Trophoblast cell (in vitro differentiated cells and primary cell): ENCODE data around the gene FLVCR2.
A peak's percentile ranks its signal among the peaks of the same experiment; 100 is the strongest.

Experiments
- DNase-seq, 2 donors: peaks; one replicate each; pipeline ENCODE4 v3.0.0-alpha.2; 2016
- H2AFZ ChIP-seq: 2 replicates; pipeline ENCODE4 v1.6.1; 2013; ENCODE audit warnings: low read length, moderate library complexity, mild to moderate bottlenecking; ENCODE audit not compliant: insufficient read depth, poor library complexity
- H2AK5ac ChIP-seq: 2 replicates; pipeline ENCODE4 v1.6.1; 2013; ENCODE audit warnings: mild to moderate bottlenecking, low read length
- H2BK120ac ChIP-seq: 2 replicates; pipeline ENCODE4 v1.6.1; 2013; ENCODE audit warnings: low read length, mild to moderate bottlenecking, moderate library complexity; ENCODE audit not compliant: insufficient read depth, poor library complexity
- H2BK12ac ChIP-seq: 2 replicates; pipeline ENCODE4 v1.6.1; 2013; ENCODE audit warnings: mild to moderate bottlenecking, low read length, moderate library complexity
- H2BK5ac ChIP-seq: 2 replicates; pipeline ENCODE4 v1.6.1; 2013; ENCODE audit warnings: low read length, low read depth, moderate library complexity, mild to moderate bottlenecking; ENCODE audit not compliant: poor library complexity
- H3K14ac ChIP-seq: 2 replicates; pipeline ENCODE4 v1.6.1; 2013; ENCODE audit warnings: mild to moderate bottlenecking, low read length
- H3K18ac ChIP-seq: 2 replicates; pipeline ENCODE4 v1.6.1; 2013; ENCODE audit warnings: mild to moderate bottlenecking, low read length
- H3K23ac ChIP-seq: 2 replicates; pipeline ENCODE4 v1.6.1; 2013; ENCODE audit warnings: low read length
- H3K27ac ChIP-seq: 2 replicates; pipeline ENCODE4 v1.5.1; 2013; ENCODE audit warnings: low read depth, mild to moderate bottlenecking, inconsistent platforms, low read length, moderate library complexity
- H3K27me3 ChIP-seq: 2 replicates; pipeline ENCODE4 v1.6.1; 2013; ENCODE audit warnings: inconsistent platforms, mild to moderate bottlenecking, low read length, moderate library complexity; ENCODE audit not compliant: insufficient read depth
- H3K36me3 ChIP-seq, 2 experiments: 1 replicate in 1 of 2; 2 replicates in 1 of 2; pipeline ENCODE4 v1.6.1; 2013; ENCODE audit warnings: low read length in 2 of 2, mild to moderate bottlenecking in 2 of 2, moderate library complexity in 1 of 2; ENCODE audit not compliant: insufficient read depth in 2 of 2, control insufficient read depth in 1 of 2
- H3K4ac ChIP-seq: 2 replicates; pipeline ENCODE4 v1.6.1; 2013; ENCODE audit warnings: low read depth, mild to moderate bottlenecking, low read length, moderate library complexity
- H3K4me1 ChIP-seq, 2 experiments: 1 replicate in 1 of 2; 2 replicates in 1 of 2; pipeline ENCODE4 v1.6.1; 2013; ENCODE audit warnings: low read length in 2 of 2, mild to moderate bottlenecking in 2 of 2, moderate library complexity in 1 of 2; ENCODE audit not compliant: insufficient read depth in 2 of 2, control insufficient read depth in 1 of 2
- H3K4me2 ChIP-seq: 2 replicates; pipeline ENCODE4 v1.6.1; 2013; ENCODE audit warnings: inconsistent platforms, mild to moderate bottlenecking, low read length, moderate library complexity
- H3K4me3 ChIP-seq: 2 replicates; pipeline ENCODE4 v1.5.1; 2013; ENCODE audit warnings: mild to moderate bottlenecking, low read depth, low read length, inconsistent platforms
- H3K79me1 ChIP-seq: one replicate; pipeline ENCODE4 v1.6.1; 2013; ENCODE audit warnings: low read length
- H3K79me2 ChIP-seq: 2 replicates; pipeline ENCODE4 v1.6.1; 2013; ENCODE audit warnings: low read length, mild to moderate bottlenecking; ENCODE audit not compliant: control insufficient read depth, insufficient read depth, poor library complexity
- H3K9ac ChIP-seq: 2 replicates; pipeline ENCODE4 v1.6.1; 2013; ENCODE audit warnings: mild to moderate bottlenecking, low read length
- H3K9me3 ChIP-seq: 2 replicates; pipeline ENCODE4 v1.6.1; 2013; ENCODE audit warnings: low read depth, mild to moderate bottlenecking, control low read depth, inconsistent platforms, low read length; ENCODE audit not compliant: insufficient read depth
- H4K12ac ChIP-seq: 2 replicates; pipeline ENCODE4 v1.6.1; 2013; ENCODE audit warnings: low read depth, mild to moderate bottlenecking, low read length, moderate library complexity
- H4K8ac ChIP-seq: 2 replicates; pipeline ENCODE4 v1.6.1; 2013; ENCODE audit warnings: low read depth, mild to moderate bottlenecking, low read length, moderate library complexity
- H4K91ac ChIP-seq: one replicate; pipeline ENCODE4 v1.6.1; 2013; ENCODE audit warnings: low read depth, mild to moderate bottlenecking, low read length, moderate library complexity
- WGBS: extraction: QIAGEN DNeasy Blood & Tissue Kit; methylation state at CpG from one replicate; pipeline ENCODE4 v1.1.7; 2013; ENCODE audit warnings: missing lambda C conversion rate; ENCODE audit not compliant: insufficient read length, insufficient coverage; ENCODE audit errors: extremely low coverage; 5-methylcytosine and 5-hydroxymethylcytosine counted together

Gene FLVCR2

DNA sequence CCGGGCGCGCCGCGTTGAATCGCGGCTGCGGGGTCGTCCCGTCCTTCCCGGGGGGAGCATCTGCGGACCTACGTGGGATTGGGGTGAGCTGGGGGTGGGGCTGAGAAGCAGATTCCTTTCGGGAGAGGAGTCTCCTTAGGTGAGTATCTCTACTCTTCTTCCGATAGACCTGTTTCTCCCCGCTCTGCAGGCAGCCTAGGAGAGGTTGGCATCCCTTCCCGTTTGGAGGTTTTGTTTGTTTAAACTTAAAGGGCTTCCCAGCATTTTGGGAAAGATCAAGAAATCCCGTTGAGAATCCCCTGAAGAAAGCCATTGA lies 83.0 kb downstream of the FLVCR2 start:
- peak overlapping the region; percentile 81 for H2BK5ac ChIP-seq
- H3K18ac ChIP-seq = peak overlapping the region; percentile 67
- peaks cover 0 to 6% of the 10 kb centered on the region in 2 experiments for H3K4me1 ChIP-seq
- no peak overlapping the region for H2AK5ac ChIP-seq
- H3K79me1 ChIP-seq = peaks cover 6% of the 10 kb centered on the region
- peak overlapping the region; percentile 89 for H2BK120ac ChIP-seq
- peak overlapping the region; percentile 84 for H3K4me3 ChIP-seq
- peak overlapping the region; percentile 26 for H2BK12ac ChIP-seq
- peaks cover 6% of the 10 kb centered on the region for H3K79me2 ChIP-seq
- no CpG with 5 or more reads among the region's 18 CpGs for WGBS
- H3K9me3 ChIP-seq = no peaks in the 10 kb centered on the region
- peak overlapping the region; percentile 90 for H3K14ac ChIP-seq
- H2AFZ ChIP-seq = peak overlapping the region; percentile 97
- H3K23ac ChIP-seq = no peak overlapping the region
- H3K36me3 ChIP-seq = peaks cover 4 to 15% of the 10 kb centered on the region in 2 experiments
- H3K27ac ChIP-seq = peak overlapping the region; percentile 86
- H4K12ac ChIP-seq = peak overlapping the region; percentile 81
- H4K91ac ChIP-seq = peak overlapping the region; percentile 79
- H3K9ac ChIP-seq = peak overlapping the region; percentile 86
- no peaks in the 10 kb centered on the region for H3K27me3 ChIP-seq
- H3K4ac ChIP-seq = peak overlapping the region; percentile 89
- peak in 1 of 2 donors; percentile 53 for DNase-seq
- H4K8ac ChIP-seq = peak overlapping the region; percentile 89
- peak overlapping the region; percentile 59 for H3K4me2 ChIP-seq

DNA sequence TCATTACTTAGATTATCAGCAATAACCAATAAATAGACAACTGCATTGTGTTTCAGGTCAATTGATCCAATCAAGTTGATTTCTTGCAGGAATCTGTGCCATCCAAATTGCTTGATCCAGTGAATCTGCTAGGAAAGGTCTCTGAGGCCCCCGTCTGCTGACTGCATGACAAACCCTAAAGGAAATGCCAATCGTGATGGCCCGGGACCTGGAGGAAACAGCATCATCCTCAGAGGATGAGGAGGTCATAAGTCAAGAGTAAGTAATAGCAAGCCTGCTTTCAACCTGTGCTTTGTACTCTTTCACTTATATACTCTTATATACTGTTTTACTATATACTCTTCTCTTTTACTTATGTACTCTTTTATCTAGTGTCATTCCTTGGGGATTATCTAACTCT lies 84.5 kb downstream of the FLVCR2 start:
- Histone ChIP-seq H4K91ac (no peak overlapping the region), H4K12ac (no peak overlapping the region), H4K8ac (no peak overlapping the region), H2BK5ac (no peak overlapping the region), H3K4me1 (peaks cover 0 to 6% of the 10 kb centered on the region in 2 experiments), H3K4me3 (no peak overlapping the region), H3K23ac (no peak overlapping the region), H3K4me2 (no peak overlapping the region), H3K18ac (no peak overlapping the region), H3K4ac (no peak overlapping the region), H2BK12ac (no peak overlapping the region), H3K9ac (peak overlapping the region; percentile 55), H2BK120ac (no peak overlapping the region), H2AK5ac (no peak overlapping the region), H3K79me1 (peaks cover 6% of the 10 kb centered on the region), H3K79me2 (peaks cover 6% of the 10 kb centered on the region), H3K27me3 (no peaks in the 10 kb centered on the region), H3K36me3 (peaks cover 4 to 7% of the 10 kb centered on the region in 2 experiments), H3K27ac (no peak overlapping the region), H3K9me3 (no peaks in the 10 kb centered on the region), H3K14ac (no peak overlapping the region), H2AFZ (no peak overlapping the region)
- DNase-seq = no peak
- no CpG with 5 or more reads among the region's 3 CpGs for WGBS

DNA sequence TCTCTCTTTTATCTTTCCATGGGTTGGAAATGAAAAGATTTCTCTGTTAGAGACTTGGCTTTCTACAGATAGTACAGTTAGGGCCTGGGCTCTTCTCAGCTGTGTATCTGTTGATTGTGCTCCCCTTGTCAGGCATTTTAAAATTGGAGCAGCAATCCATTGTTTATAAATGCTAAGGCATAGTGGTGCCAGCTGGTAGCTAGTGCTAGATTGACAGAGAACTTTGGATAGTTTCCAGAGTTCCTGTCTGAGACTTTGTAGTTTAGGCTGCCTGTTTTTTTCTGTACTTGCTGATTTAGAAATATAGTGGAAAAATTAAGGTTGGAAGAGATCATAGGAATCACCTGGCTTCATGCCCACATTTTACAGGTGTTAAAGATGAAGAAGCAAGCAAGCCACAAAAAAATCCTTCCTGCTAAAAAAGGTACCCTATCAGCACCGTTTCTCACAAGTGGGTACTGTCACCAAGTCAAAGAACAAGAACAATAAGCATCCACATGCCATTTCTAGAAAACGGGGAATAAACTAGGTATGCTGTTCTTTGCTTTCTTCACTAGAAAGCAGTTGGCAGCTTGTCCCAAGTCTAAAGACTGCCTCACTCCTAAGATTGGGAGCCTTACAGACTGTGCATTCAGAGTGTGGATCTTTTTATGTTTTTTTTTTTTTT lies 88.8 kb downstream of the FLVCR2 start:
- H3K18ac ChIP-seq = no peak overlapping the region
- H4K8ac ChIP-seq = no peak overlapping the region
- no CpG with 5 or more reads among the region's 2 CpGs for WGBS
- no peak overlapping the region for H2BK12ac ChIP-seq
- DNase-seq = no peak
- H3K4me1 ChIP-seq = no peaks in the 10 kb centered on the region
- H3K23ac ChIP-seq = no peak overlapping the region
- no peak overlapping the region for H2BK5ac ChIP-seq
- no peaks in the 10 kb centered on the region for H3K79me1 ChIP-seq
- H3K9ac ChIP-seq = no peak overlapping the region
- H3K27ac ChIP-seq = no peak overlapping the region
- H3K4ac ChIP-seq = no peak overlapping the region
- no peak overlapping the region for H2BK120ac ChIP-seq
- H4K91ac ChIP-seq = no peak overlapping the region
- H3K36me3 ChIP-seq = peaks cover 4 to 12% of the 10 kb centered on the region in 2 experiments
- no peak overlapping the region for H3K4me2 ChIP-seq
- H2AFZ ChIP-seq = no peak overlapping the region
- no peak overlapping the region for H4K12ac ChIP-seq
- no peaks in the 10 kb centered on the region for H3K9me3 ChIP-seq
- no peak overlapping the region for H2AK5ac ChIP-seq
- no peaks in the 10 kb centered on the region for H3K79me2 ChIP-seq
- H3K27me3 ChIP-seq = no peaks in the 10 kb centered on the region
- H3K4me3 ChIP-seq = no peak overlapping the region
- no peak overlapping the region for H3K14ac ChIP-seq

DNA sequence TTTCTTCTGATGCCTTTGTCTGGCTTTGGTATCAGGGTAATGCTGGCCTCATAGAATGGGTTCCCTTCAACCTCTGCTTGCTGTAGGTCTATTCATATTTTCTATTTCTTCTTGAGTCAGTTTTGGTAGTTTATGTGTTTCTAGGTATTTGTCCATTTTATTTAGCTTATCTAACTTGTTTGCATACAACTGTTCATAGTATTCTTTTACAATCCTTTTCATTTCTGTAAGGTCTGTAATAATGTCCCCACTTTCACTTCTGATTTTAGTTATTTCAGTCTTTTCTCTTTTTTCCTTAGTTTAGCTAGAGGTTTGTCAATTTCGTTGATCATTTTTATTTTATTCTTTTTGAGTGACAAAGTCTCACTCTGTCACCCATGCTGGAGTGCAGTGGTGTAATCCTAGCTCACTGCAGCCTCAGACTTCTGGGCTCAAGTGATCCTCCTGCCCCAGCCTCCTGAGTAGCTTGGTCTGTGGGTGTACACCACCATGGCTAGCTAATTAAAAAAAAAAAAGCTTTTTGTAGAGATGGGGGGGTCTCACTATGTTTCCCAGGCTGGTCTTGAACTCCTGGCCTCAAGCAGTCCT lies 94.3 kb downstream of the FLVCR2 start:
- H4K8ac ChIP-seq = no peak overlapping the region
- H2BK120ac ChIP-seq = no peak overlapping the region
- H3K4ac ChIP-seq = no peak overlapping the region
- H4K91ac ChIP-seq = no peak overlapping the region
- no peak overlapping the region for H3K27ac ChIP-seq
- H4K12ac ChIP-seq = no peak overlapping the region
- H3K4me1 ChIP-seq = no peaks in the 10 kb centered on the region
- no peak overlapping the region for H3K23ac ChIP-seq
- H3K4me2 ChIP-seq = no peak overlapping the region
- H3K9me3 ChIP-seq = no peaks in the 10 kb centered on the region
- no peak overlapping the region for H2BK5ac ChIP-seq
- no peaks in the 10 kb centered on the region for H3K27me3 ChIP-seq
- H3K9ac ChIP-seq = no peak overlapping the region
- no CpG with 5 or more reads among the region's 1 CpG for WGBS
- no peak overlapping the region for H2AFZ ChIP-seq
- H3K4me3 ChIP-seq = no peak overlapping the region
- H2AK5ac ChIP-seq = no peak overlapping the region
- no peaks in the 10 kb centered on the region for H3K79me2 ChIP-seq
- H2BK12ac ChIP-seq = no peak overlapping the region
- H3K79me1 ChIP-seq = no peaks in the 10 kb centered on the region
- DNase-seq = no peak
- no peak overlapping the region for H3K14ac ChIP-seq
- no peak overlapping the region for H3K18ac ChIP-seq
- peaks cover 2 to 5% of the 10 kb centered on the region in 2 experiments for H3K36me3 ChIP-seq
